SW480 (cell line): ENCODE data around the gene MARK1.

Experiments used
- DNase-seq: peaks from one replicate; pipeline ENCODE4 v3.0.0-alpha.2; 2016; ENCODE audit warnings: low spot score

MARK1 gene

GRCh38 chr1:220527908-220528678 is at the start of gene MARK1:
Gene MARK1, plus strand, starts transcription at chr1:220528136. Its CDS starts 687 bp downstream, at chr1:220528823.
- DNase-seq, result peak; percentile 54

- no peak for DNase-seq
Observed at GRCh38 chr1:220483700-220484099, 44.2 kb upstream of the MARK1 start.

DNA sequence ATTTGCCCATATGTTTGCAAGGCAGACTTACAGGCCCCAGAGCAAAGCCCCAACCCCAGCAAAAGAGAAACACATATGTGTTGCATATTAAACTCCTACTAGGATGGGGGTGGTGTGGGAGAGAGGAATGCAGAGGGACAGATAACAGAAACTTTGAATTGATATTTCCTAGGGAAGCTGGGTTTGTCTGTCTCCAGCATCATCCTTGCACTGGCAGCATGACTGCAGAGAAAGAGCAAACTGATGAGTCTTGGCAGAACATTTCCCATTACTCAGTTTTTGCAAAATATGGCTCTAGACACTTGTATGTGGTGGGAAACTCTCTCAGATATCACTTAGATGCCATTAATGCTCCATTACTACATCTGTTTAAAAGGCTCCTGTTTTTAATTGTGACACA is 43.8 kb upstream of the MARK1 start:
- no peak for DNase-seq

DNA sequence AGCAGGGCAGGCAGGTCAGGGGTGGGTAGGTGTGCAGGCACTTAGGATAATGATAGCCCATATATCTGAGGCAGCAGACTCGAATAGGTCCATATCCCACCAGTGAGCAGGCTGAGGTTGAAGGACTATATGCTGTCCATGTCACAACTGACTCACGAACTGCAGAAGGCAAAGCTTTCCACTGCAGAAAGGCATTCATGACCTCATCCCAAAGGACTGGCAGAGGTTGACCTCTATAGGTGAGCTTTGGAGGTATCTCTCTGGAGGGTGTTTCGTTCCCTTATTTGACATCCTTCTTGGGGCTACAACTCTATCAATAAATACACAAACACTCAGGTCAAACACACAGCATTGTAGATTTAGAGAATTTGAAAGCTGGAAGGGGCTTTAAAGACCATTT is 42.8 kb upstream of the MARK1 start:
- DNase-seq, result peak; percentile 17

DNA sequence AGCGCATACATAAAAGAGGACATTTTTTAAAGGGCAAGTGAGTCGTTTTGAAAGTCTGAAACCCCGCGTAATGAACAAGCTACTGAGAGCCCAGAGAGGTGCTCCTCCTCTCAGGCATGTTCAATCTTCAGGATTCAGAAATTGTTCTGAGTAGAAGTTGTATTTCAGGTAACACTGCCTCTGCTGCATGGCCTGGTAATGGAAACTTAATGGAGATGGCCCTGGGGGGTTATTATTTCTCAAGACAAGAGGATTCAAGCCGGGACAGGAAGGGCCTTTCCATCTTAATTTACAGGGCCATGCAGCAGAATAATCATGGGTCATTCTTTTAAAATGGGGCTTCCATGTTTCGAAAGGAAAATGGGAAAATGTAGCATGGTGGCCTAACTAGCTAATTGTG is 42.1 kb upstream of the MARK1 start:
- DNase-seq, result no peak

DNA sequence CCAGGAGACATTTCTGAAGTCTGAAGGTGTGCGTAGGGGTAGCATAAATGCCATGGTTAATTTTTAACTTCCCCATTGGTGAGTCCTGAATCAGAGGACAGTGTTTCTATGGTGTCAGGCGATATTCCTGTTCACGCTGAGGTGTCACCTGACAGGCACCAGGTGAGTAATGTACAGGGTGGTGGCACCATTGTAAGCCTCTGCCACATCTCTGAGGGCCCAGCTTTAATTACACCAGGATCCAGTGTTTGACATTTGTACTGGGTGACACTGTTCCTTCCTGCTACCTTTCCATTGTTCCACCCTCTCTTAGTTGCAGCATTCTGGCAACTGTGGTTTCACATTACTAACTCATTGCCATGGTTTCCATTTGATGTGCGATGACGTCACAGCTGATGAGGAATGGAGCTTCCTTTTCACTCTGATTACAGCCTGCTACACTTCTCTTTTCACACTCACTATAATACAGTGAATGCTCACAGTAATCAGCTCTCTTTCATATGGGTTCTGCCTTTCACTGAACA is 40.6 kb upstream of the MARK1 start:
- peak; percentile 90 for DNase-seq

GRCh38 chr1:220491891-220492290 is 36.0 kb upstream of the MARK1 start:
- DNase-seq, result no peak

GRCh38 chr1:220497220-220497947 is 30.6 kb upstream of the MARK1 start:
- DNase-seq, result no peak

- no peak for DNase-seq
Observed at GRCh38 chr1:220498188-220498587, 29.7 kb upstream of the MARK1 start.

DNA sequence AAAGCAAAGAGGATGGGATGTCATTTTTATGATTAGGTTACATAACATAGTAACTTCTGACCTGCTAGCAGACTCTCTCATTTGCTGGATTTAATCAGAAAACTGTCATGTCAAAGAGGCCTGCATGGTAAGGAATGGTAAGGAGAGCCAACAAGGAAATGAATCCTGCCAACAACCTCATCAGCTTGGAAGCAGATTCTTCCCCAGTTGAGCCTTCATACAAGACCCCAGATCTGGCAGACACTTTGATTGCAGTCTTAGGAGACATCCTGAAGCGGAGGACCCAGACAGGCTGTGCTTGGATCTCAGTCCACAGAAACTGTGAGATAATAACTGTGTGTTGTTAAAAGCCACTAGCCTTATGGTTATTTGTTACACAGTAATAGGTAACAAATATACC is 27.6 kb upstream of the MARK1 start:
- no peak for DNase-seq

DNA sequence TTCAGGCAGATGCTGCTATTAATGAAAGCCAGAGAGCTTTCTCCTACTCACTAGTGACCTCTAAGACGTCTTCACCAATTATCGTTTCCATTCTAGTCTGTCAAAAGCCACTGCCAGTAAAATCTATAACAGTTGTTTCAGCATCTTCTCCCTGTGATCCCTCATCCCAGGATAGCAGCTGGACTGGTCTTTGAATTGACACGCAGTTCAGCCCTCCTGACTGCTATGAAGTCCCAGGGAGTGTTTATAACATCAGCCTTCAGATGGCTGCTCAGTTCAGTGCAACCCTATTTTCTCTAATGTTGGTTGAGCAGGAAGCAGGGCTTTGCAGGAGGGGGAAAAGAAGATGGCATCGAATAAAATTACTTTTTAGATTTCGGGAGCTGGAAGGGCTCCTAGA is 23.6 kb upstream of the MARK1 start:
- no peak for DNase-seq

DNA sequence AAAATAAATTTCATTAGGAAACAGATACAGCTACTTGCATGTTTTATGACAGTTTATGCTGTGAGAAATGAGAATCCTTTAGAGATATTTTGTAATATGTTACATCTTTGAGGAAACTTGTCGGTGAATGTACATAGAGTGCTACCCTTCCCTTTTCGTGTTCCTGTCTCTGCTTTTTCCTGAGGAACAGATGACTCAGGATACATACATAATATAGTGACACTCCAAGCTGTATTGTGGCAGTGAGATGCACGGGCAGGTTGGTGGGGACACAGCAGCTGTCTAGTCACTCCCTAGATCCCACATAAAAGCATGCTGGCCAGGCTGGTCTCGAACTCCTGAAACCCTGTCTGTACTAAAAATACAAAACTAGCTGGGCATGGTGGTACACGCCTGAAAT is 20.9 kb upstream of the MARK1 start:
- no peak for DNase-seq

GRCh38 chr1:220511179-220511578 is 16.8 kb upstream of the MARK1 start:
- DNase-seq, result no peak

DNA sequence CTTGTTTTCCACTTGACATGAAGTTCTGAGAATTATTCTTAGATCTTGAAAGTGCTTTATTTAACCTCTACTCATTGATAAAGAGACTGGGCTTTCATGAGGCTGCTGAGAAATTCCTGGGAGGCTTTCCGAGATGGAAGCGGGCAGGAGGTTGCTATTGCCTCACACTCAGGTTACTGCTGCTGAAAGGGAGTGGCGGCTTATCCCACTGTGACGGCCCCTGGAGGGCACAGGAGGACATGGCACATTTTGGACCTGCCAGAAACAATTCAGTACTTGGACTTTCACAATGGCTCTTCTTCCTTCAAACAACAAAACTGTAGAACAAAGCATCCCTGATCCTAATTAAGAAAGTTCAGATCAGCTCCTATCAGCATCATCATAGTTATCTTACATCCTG is 16.2 kb upstream of the MARK1 start:
- no peak for DNase-seq

DNA sequence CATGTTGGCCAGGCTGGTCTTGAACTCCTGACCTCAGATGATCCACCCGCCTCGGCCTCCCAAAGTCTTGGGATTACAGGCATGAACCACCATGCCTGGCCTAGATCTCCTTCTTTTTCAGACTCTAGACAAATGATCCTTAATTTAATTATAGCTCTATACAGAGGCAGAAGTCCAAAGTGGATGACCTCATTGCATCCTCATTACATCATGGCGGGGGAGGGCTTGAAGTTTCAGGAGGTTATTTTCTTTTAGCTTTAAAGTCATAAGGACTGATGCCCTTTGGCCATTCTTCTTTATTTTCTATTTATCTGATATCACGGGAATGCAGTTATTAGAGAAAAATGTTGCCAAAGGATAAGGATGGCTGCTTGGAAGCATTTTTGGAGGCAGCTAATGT is 14.1 kb upstream of the MARK1 start:
- no peak for DNase-seq

DNA sequence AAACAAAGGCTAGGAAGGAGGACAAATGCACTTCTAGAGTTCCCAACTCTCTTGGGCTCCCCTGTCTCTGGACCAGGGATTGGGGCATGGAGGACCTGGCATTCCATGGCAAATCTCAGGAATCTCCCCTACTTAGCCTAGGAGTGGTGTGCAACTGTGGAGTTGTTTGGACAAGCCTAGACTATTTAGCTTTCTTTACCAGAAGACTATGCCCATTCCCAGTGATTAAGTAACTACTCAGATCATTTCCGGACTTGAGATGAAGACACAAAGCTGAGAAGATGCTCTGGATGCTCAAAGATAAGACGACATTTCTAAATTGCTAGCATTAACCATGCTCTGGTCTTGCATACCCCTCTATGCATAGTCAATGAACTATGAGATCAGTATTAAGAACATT is 13.7 kb upstream of the MARK1 start:
- no peak for DNase-seq

DNA sequence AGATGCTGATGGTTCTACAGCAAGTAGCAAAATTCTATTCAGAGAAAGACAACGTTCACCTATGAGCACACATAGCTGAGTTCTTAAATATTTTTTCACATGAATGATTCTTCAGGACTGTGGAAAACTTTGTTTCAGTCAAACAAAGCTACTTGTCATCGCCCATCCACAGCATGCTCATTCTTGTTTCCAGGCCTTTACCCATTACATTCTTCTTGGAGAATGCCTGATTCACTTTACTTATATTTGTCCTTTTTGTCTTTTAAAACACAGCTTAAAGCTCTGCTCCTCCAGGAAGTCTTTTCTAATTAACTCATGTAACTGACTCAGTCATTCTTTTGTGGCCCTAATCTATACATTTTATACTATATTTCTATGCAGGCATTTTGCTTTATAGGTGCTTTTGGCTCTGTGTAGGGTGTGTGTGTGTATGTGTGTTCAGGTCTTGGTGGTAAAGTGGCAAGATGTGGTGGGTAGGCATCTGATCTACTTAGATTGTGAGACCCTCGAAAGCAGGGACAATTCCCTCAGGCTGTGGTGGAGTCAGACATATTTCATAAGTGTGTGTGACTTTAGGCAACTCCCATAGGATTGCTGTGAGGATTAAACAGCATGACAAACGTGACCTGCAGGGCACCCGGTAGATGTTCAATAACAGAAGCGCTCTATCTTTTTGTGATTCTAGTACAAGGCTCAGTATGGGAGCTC is 11.8 kb upstream of the MARK1 start:
- DNase-seq, result no peak

- no peak for DNase-seq
Observed at GRCh38 chr1:220516722-220517042, 11.3 kb upstream of the MARK1 start.

GRCh38 chr1:220521778-220522177 is 6.2 kb upstream of the MARK1 start:
- no peak for DNase-seq

- DNase-seq, result no peak
Observed at GRCh38 chr1:220526294-220526693, 1.6 kb upstream of the MARK1 start.

DNA sequence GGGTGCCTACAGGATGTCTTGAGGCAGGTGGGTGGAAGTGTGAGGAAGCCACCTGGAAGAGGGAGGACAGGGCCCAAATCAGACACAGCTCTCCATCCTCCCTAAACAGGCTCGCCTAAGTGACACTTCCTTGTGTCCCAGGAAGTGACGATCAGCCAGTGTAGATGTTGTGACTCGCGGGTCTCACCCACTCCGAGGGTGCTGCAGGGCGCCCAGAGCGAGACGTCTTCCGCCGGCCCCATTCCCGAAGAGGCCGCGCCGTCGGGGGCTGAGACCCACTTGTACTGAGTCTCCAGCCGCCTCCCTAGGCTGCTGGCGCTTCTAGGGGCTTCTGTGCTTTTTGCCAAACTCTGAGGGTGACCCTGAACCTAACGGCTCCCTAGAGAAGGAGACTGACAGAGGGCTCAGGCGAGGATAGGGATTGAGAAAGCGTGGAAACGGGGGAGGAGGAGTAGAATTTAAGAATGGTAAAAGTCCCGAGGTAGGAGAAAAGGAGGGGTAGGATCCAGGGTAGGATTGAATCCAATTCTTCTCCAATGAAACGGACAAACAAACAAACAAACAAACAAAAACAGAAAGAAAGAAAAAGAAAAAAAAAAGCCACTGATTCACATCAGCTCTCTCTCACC is 543 bp upstream of the MARK1 start:
- peak; percentile 17 for DNase-seq

DNA sequence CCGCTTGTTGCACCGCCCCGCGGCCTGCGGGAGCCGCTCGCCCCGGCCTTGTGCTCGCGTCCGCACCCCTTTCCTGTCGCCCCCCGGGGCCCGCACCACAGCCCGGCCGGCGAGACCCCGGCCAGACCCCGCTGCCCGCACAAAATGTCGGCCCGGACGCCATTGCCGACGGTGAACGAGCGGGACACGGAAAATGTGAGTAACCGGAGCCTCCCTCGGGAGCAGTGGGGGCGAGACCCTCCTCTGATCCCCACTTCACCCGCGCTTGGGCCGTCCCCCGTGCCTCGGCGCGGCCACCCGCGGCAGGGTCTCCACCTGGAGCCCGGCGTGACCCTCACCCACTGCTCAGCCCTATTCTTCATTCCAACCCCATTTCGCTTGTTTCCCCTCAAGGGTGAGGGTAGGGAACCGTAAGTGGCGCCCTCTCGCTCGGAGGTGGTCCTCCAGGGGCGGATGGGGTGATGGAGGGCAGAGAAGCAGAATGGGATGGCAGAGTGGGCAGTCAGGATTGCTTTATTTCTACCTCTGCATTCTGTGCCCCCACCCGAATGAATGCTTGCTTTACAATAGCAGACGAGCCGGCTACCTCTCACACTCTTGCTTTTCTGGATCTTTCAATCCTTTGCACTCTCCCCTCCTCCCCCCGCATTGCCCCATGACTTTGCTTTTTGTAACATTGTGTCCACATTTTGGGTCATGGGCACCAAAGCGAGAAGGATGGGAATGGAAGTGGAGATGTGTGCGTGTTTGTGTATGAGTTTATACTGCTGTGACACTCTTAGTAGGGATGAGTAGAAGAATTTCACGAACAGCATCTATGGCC is 954 bp downstream of the MARK1 start:
- no peak for DNase-seq
